ENCODE measurements around the gene FHIT. TPM values are rescaled to one million over a fixed set of nuclear protein-coding genes. Genes with fewer than 3 reads are reported as not detected.

The FHIT gene
- total RNA-seq, 1 donor from 2014 or later: 16.1 TPM

GRCh38 chr3:60351481-60351880 lies 899.8 kb downstream of the FHIT start:
- Mint-ChIP-seq H3K27ac (no peak overlapping the region), H3K9me3 (ENCODE audit: low read depth) (peaks cover 21% of the 10 kb centered on the region), H3K4me1 (ENCODE audit: low read depth) (peaks cover 8% of the 10 kb centered on the region), H3K36me3 (ENCODE audit: insufficient read depth) (peaks cover 4% of the 10 kb centered on the region), H3K27me3 (no peaks in the 10 kb centered on the region), H3K4me3 (ENCODE audit: low read depth) (no peak overlapping the region)
- no peak for TF ChIP-seq CTCF (IDR thresholded peaks at IDR 0.05; ENCODE audit: unreplicated experiment)
- DNase-seq (ENCODE audit: low spot score, unreplicated experiment): no peak

GRCh38 chr3:60344340-60344739 lies 906.9 kb downstream of the FHIT start:
- no peak for TF ChIP-seq CTCF (IDR thresholded peaks at IDR 0.05; ENCODE audit: unreplicated experiment)
- no peak for DNase-seq (ENCODE audit: low spot score, unreplicated experiment)
- Mint-ChIP-seq H3K27me3 (no peaks in the 10 kb centered on the region), H3K4me1 (ENCODE audit: low read depth) (no peaks in the 10 kb centered on the region), H3K9me3 (ENCODE audit: low read depth) (peaks cover 5% of the 10 kb centered on the region), H3K4me3 (ENCODE audit: low read depth) (no peak overlapping the region), H3K27ac (no peak overlapping the region), H3K36me3 (ENCODE audit: insufficient read depth) (peaks cover 2% of the 10 kb centered on the region)

GRCh38 chr3:60343831-60344230 lies 907.4 kb downstream of the FHIT start:
- no peak for DNase-seq (ENCODE audit: low spot score, unreplicated experiment)
- TF ChIP-seq CTCF (IDR thresholded peaks at IDR 0.05; ENCODE audit: unreplicated experiment): no peak
- no peak overlapping the region for H3K27ac Mint-ChIP-seq
- H3K9me3 Mint-ChIP-seq (ENCODE audit: low read depth): peaks cover 5% of the 10 kb centered on the region
- H3K4me3 Mint-ChIP-seq (ENCODE audit: low read depth): no peak overlapping the region
- no peaks in the 10 kb centered on the region for H3K4me1 Mint-ChIP-seq (ENCODE audit: low read depth)
- H3K36me3 Mint-ChIP-seq (ENCODE audit: insufficient read depth): peaks cover 2% of the 10 kb centered on the region
- no peaks in the 10 kb centered on the region for H3K27me3 Mint-ChIP-seq

- Mint-ChIP-seq H3K4me3 (ENCODE audit: low read depth) (no peak overlapping the region), H3K27me3 (no peaks in the 10 kb centered on the region), H3K4me1 (ENCODE audit: low read depth) (no peaks in the 10 kb centered on the region), H3K9me3 (ENCODE audit: low read depth) (no peaks in the 10 kb centered on the region), H3K27ac (no peak overlapping the region), H3K36me3 (ENCODE audit: insufficient read depth) (no peaks in the 10 kb centered on the region)
- TF ChIP-seq CTCF (IDR thresholded peaks at IDR 0.05; ENCODE audit: unreplicated experiment): no peak
- DNase-seq (ENCODE audit: low spot score, unreplicated experiment): no peak
These were observed 911.9 kb downstream of the FHIT start for GRCh38 chr3:60339304-60339703.

- H3K36me3 Mint-ChIP-seq (ENCODE audit: insufficient read depth): no peaks in the 10 kb centered on the region
- no peak for DNase-seq (ENCODE audit: low spot score, unreplicated experiment)
- H3K4me3 Mint-ChIP-seq (ENCODE audit: low read depth): no peak overlapping the region
- H3K27ac Mint-ChIP-seq: no peak overlapping the region
- no peaks in the 10 kb centered on the region for H3K4me1 Mint-ChIP-seq (ENCODE audit: low read depth)
- no peaks in the 10 kb centered on the region for H3K27me3 Mint-ChIP-seq
- no peak for TF ChIP-seq CTCF (IDR thresholded peaks at IDR 0.05; ENCODE audit: unreplicated experiment)
- no peaks in the 10 kb centered on the region for H3K9me3 Mint-ChIP-seq (ENCODE audit: low read depth)
These were observed 913.8 kb downstream of the FHIT start for GRCh38 chr3:60337421-60337820.
